Duodenal mucosa (tissue), 2 donors: ENCODE data around the gene MCTP2.

Source experiments
- H3K27ac ChIP-seq: one replicate; pipeline ENCODE4 v1.7.0; 2013; ENCODE audit warnings: low read depth, low read length
- H3K27me3 ChIP-seq, 2 donors: one replicate each; pipeline ENCODE4 v1.7.0; 2013; ENCODE audit warnings: low read length in 2 of 2, control low read depth in 1 of 2; ENCODE audit not compliant: insufficient read depth in 2 of 2, control insufficient read depth in 1 of 2
- H3K36me3 ChIP-seq, 2 donors: one replicate each; pipeline ENCODE4 v1.7.0; 2013; ENCODE audit warnings: low read length in 2 of 2, control low read depth in 1 of 2; ENCODE audit not compliant: insufficient read depth in 2 of 2, control insufficient read depth in 1 of 2
- H3K4me1 ChIP-seq, 2 donors: one replicate each; pipeline ENCODE4 v1.7.0; 2013; ENCODE audit warnings: low read length in 2 of 2, control low read depth in 1 of 2; ENCODE audit not compliant: insufficient read depth in 2 of 2, control insufficient read depth in 1 of 2
- H3K4me3 ChIP-seq, 2 donors: one replicate each; pipeline ENCODE4 v1.7.0; 2013; ENCODE audit warnings: low read length in 2 of 2, low read depth in 1 of 2
- H3K9ac ChIP-seq, 2 donors: one replicate each; pipeline ENCODE4 v1.7.0; 2013; ENCODE audit warnings: low read length in 2 of 2, low read depth in 1 of 2
- H3K9me3 ChIP-seq, 2 donors: one replicate each; pipeline ENCODE4 v1.7.0; 2013; ENCODE audit warnings: low read length in 2 of 2, control low read depth in 1 of 2; ENCODE audit not compliant: control insufficient read depth in 1 of 2

The MCTP2 gene

DNA sequence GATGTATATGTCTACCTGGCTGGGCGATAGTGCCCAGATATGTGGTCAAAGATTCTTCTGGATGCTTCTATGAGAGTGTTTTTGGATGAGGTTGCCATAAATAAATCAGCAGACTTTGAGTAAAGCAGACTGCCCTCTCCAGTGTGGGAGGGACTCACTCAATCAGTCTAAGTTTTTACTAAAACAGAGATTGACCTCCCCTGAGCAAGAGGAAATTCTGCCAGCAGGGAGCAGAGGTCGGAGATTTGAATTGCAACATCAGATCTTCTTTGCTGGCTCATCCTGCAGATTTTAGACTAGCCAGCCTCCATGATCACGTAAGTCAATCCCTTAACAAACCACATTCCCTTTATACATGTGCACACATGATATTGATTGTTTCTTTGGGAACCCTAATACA is 300.9 kb downstream of the MCTP2 start:
- no peaks in the 10 kb centered on the region for H3K4me1 ChIP-seq
- no peak overlapping the region for H3K9ac ChIP-seq
- no peaks in the 10 kb centered on the region for H3K36me3 ChIP-seq
- peaks cover 0 to 3% of the 10 kb centered on the region in 2 donors for H3K27me3 ChIP-seq
- no peak overlapping the region for H3K27ac ChIP-seq
- no peak overlapping the region for H3K4me3 ChIP-seq
- no peaks in the 10 kb centered on the region for H3K9me3 ChIP-seq
